ENCODE results near the gene APOBEC4.
A peak's percentile ranks its signal among the peaks of the same experiment; 100 is the strongest.
"Not testable (repeated sequence)": the region's sequence is repeated elsewhere in the genome, so short reads cannot be mapped to it uniquely, and the experiment has no call there.

APOBEC4 gene

DNA sequence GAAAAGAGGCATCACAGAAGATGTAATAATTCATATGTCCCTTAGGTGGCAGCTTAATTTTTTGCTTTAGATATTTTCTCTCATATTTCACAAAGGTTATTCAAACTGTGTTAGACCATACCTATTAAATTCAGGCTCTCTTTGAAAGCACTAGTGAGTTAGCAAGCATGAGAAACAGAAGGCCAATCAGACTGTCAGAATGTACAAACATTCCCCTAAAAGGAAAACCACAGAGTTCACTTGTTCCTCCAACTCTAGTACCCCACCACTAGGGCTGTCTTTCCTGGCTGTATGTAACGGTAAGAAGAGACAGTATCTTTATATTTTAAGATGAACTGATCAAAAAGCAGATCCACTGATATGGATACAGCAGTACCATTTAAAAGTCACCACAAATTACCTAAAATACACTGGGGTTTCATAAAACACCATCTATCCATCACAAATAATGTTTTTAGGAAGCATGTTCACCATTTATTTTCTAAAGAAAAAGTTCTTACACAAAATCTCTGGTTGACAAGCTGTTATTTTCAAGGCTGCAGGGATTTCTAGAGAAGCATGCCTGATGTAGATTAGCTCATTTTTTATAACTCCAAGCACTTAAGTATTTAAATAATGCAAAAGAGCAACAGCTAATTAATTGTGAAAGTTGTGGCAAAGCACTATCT is 19.3 kb downstream of the APOBEC4 start:
- DNase-seq (ENCODE audit: low spot score) = peak; percentile 94

- DNase-seq (ENCODE audit: low spot score) = peak; percentile 40
Observed at GRCh38 chr1:183632964-183633363, 20.2 kb downstream of the APOBEC4 start.

DNA sequence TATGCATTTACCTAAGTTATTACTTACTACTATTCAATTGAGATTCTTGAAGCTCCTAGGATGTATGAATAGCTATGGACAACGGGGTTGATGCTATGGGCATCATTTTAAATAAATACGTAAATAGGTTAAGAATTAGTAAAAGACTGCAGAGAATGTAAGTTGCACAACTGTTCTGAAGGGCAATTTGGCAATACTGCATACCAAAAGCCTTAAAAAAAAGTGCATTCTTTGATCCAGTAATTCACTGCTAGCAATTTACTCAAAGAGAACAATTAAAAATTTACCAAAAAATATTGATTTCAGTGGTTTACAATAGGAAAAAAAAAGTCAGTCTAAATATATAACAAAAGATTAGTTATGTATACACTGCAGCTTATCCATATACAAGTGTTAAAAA is 21.0 kb downstream of the APOBEC4 start:
- no peak for DNase-seq (ENCODE audit: low spot score)

- DNase-seq (ENCODE audit: low spot score) = no peak
Observed at GRCh38 chr1:183630748-183631147, 22.4 kb downstream of the APOBEC4 start.

DNA sequence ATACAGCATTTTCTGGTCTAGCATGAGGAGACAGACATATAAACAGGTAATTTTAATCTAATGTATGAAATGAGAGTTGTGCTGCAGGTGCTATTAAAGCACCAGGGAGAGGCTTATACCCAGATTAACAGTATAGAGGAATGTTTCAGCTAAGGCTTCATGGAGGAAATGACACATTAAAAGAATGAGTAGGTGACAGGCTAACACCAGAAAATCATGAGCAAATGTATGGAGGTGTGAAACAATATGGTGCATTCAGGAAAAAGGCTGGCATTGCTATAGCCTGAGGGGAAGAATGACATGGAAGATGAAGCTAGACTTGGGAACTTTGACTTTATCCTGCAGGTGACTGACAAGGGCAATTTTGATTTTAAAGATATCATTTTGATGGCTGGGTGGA is 24.6 kb downstream of the APOBEC4 start:
- DNase-seq (ENCODE audit: low spot score) = no peak

DNA sequence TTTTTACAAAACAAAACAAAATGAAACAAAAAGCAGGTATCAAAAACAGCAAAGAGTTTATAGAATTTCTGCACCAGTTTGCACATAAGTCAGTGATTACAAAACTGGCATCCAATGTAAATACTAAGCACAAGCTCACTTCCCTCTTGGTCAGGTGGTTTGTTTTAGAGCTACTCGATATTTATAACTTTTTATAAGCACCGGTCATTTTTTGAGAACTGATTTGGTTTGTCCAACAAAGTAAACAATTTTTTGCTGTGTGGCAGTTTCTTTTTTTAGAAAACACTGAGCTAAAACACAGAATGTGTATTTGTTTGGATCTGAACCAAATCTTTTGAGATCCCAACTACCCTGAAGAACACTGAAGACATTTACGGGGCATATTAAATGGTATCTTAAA is 26.9 kb downstream of the APOBEC4 start:
- not testable (repeated sequence) for DNase-seq (ENCODE audit: low spot score)

- peak; percentile 90 for DNase-seq (ENCODE audit: low spot score)
Observed at GRCh38 chr1:183622884-183623785, 30.0 kb downstream of the APOBEC4 start.

- peak; percentile 38 for DNase-seq (ENCODE audit: low spot score)
Observed at GRCh38 chr1:183622013-183622412, 31.1 kb downstream of the APOBEC4 start.

DNA sequence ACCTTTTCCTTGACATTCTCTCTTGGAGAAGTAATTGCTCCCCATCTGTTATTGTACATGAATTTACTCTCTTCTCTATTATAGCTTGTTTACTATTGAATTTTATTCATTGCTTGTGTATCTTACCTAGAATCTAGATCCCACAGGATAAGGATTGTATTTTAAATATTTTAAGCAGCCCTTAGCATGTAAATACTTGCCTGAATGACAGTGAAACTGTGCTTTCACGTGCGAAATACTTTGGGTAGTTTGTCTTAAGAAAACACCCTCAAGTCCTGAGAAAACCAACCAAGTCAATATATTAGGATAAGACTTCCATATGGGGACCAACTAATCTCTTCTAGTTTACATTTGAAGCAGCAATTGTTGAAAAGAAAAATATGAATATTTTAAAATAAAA is 32.8 kb downstream of the APOBEC4 start:
- no peak for DNase-seq (ENCODE audit: low spot score)

GRCh38 chr1:183619781-183620180 is 33.3 kb downstream of the APOBEC4 start:
- DNase-seq (ENCODE audit: low spot score) = no peak

GRCh38 chr1:183618202-183618601 is 34.9 kb downstream of the APOBEC4 start:
- not testable (repeated sequence) for DNase-seq (ENCODE audit: low spot score)

GRCh38 chr1:183612975-183613374 is 40.1 kb downstream of the APOBEC4 start:
- DNase-seq (ENCODE audit: low spot score) = not testable (repeated sequence)

DNA sequence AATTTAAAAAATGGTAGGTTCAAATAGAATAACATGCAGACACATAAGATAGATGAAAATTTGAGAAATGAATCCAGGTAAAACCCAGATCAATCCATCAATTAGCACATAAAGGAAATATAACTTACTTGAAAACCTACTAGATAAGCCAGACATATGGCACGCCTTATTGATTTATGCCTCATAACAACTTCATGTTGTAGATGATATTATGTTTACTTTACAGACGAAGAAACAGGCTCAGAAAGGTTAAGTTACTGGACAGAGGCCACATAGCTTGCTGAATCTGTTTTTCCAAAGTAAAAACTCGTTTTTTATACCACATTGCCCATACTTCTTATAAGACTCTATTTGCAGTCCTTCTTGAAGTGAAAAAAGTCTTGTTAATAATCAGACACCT is 40.7 kb downstream of the APOBEC4 start:
- DNase-seq (ENCODE audit: low spot score) = no peak

DNA sequence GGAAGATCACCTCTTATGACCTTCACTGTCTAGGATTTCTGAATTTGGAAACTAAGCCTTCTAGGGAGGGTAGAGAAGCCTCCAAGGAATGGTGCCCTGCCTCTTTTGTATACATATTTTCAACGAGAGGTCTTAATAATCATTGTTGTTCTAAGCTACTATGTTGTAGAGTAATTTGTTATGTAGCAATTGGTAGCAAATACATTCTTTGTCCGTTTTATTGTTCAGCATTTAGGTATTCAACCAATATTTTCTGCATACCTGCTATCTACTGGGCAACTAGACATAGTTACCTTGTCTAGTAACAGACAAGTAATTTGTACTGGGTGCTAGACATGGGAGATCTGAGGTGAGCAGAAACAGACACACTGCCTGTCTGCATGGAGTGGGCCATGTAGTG is 42.1 kb downstream of the APOBEC4 start:
- no peak for DNase-seq (ENCODE audit: low spot score)

DNA sequence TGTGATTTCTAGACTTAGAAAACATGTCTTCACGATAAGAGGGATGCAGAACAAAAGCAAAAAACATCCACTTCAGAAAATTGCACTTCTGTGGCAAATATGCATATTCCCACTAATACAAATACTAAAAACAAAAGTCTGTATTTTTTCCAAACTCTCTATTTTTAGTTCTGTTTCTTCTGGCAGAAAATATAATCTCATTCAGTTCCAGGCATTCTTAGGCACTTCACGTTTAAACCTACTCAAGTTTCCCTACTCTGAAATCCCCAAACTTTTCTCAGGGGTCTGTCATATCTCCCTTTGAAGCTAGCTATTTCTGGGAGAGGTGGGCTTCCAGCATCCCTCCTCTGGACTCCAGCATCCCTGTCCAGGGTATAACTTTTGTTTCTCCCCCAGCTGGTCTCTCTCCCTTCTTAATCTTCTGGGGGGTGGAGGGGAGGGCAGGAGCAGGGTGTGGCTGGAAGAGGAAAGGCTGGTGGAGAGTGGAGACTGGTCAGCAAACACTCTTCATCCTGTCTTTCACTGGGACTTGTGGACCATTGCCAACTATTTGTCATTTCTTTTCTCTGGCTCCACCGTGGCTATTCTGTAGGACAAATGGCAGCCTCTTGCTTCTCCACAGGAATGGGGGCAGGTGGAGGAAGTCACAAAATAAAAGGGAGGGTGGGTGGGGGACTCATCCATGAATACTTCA is 43.2 kb downstream of the APOBEC4 start:
- DNase-seq (ENCODE audit: low spot score) = no peak

- peak; percentile 87 for DNase-seq (ENCODE audit: low spot score)
Observed at GRCh38 chr1:183609313-183609712, 43.8 kb downstream of the APOBEC4 start.

- DNase-seq (ENCODE audit: low spot score) = no peak
Observed at GRCh38 chr1:183607322-183607980, 45.7 kb downstream of the APOBEC4 start.

- DNase-seq (ENCODE audit: low spot score) = no peak
Observed at GRCh38 chr1:183605904-183606303, 47.2 kb downstream of the APOBEC4 start.

GRCh38 chr1:183604815-183605214 is 48.3 kb downstream of the APOBEC4 start:
- DNase-seq (ENCODE audit: low spot score) = no peak

GRCh38 chr1:183604038-183604808 is 48.9 kb downstream of the APOBEC4 start:
- no peak for DNase-seq (ENCODE audit: low spot score)

- DNase-seq (ENCODE audit: low spot score) = no peak
Observed at GRCh38 chr1:183602510-183602909, 50.6 kb downstream of the APOBEC4 start.
